ENCODE data around the gene SMC1A.

The SMC1A gene

GRCh38 chrX:53452812-53453211, 30.4 kb upstream of the SMC1A start:
- no peaks in the 10 kb centered on the region for H3K27me3 ChIP-seq (ENCODE audit: insufficient read depth, poor library complexity, severe bottlenecking)
- TF ChIP-seq CTCF (IDR thresholded peaks at IDR 0.05; ENCODE audit: poor library complexity, severe bottlenecking), result no peak
- DNase-seq (ENCODE audit: low spot score), result no peak
- no peak overlapping the region for H3K27ac ChIP-seq (ENCODE audit: poor library complexity, severe bottlenecking)
- no peaks in the 10 kb centered on the region for H3K9me3 ChIP-seq (ENCODE audit: severe bottlenecking)
- no peak overlapping the region for H3K4me3 ChIP-seq (ENCODE audit: severe bottlenecking)
- H3K4me1 ChIP-seq (ENCODE audit: insufficient read depth, poor library complexity, severe bottlenecking), result no peaks in the 10 kb centered on the region
- H3K36me3 ChIP-seq (ENCODE audit: low read depth), result no peaks in the 10 kb centered on the region
- no peak for ATAC-seq (ENCODE audit: low read depth)

GRCh38 chrX:53449632-53450031, 27.2 kb upstream of the SMC1A start:
- H3K36me3 ChIP-seq (ENCODE audit: low read depth), result no peaks in the 10 kb centered on the region
- H3K4me3 ChIP-seq (ENCODE audit: severe bottlenecking), result no peak overlapping the region
- H3K9me3 ChIP-seq (ENCODE audit: severe bottlenecking), result no peaks in the 10 kb centered on the region
- H3K4me1 ChIP-seq (ENCODE audit: insufficient read depth, poor library complexity, severe bottlenecking), result no peaks in the 10 kb centered on the region
- H3K27me3 ChIP-seq (ENCODE audit: insufficient read depth, poor library complexity, severe bottlenecking), result no peaks in the 10 kb centered on the region
- no peak overlapping the region for H3K27ac ChIP-seq (ENCODE audit: poor library complexity, severe bottlenecking)
- DNase-seq (ENCODE audit: low spot score) (no peak), ATAC-seq (ENCODE audit: low read depth) (no peak)
- TF ChIP-seq CTCF (IDR thresholded peaks at IDR 0.05; ENCODE audit: poor library complexity, severe bottlenecking), result no peak

GRCh38 chrX:53447441-53447840, 25.0 kb upstream of the SMC1A start:
- no peaks in the 10 kb centered on the region for H3K4me1 ChIP-seq (ENCODE audit: insufficient read depth, poor library complexity, severe bottlenecking)
- no peaks in the 10 kb centered on the region for H3K9me3 ChIP-seq (ENCODE audit: severe bottlenecking)
- no peak overlapping the region for H3K4me3 ChIP-seq (ENCODE audit: severe bottlenecking)
- no peak for TF ChIP-seq CTCF (IDR thresholded peaks at IDR 0.05; ENCODE audit: poor library complexity, severe bottlenecking)
- DNase-seq (ENCODE audit: low spot score) (no peak), ATAC-seq (ENCODE audit: low read depth) (no peak)
- H3K36me3 ChIP-seq (ENCODE audit: low read depth), result no peaks in the 10 kb centered on the region
- H3K27ac ChIP-seq (ENCODE audit: poor library complexity, severe bottlenecking), result no peak overlapping the region
- no peaks in the 10 kb centered on the region for H3K27me3 ChIP-seq (ENCODE audit: insufficient read depth, poor library complexity, severe bottlenecking)

GRCh38 chrX:53445977-53446376, 23.5 kb upstream of the SMC1A start:
- H3K27ac ChIP-seq (ENCODE audit: poor library complexity, severe bottlenecking), result no peak overlapping the region
- no peaks in the 10 kb centered on the region for H3K27me3 ChIP-seq (ENCODE audit: insufficient read depth, poor library complexity, severe bottlenecking)
- H3K4me1 ChIP-seq (ENCODE audit: insufficient read depth, poor library complexity, severe bottlenecking), result no peaks in the 10 kb centered on the region
- TF ChIP-seq CTCF (IDR thresholded peaks at IDR 0.05; ENCODE audit: poor library complexity, severe bottlenecking), result peak; percentile 56
- H3K4me3 ChIP-seq (ENCODE audit: severe bottlenecking), result no peak overlapping the region
- H3K36me3 ChIP-seq (ENCODE audit: low read depth), result no peaks in the 10 kb centered on the region
- ATAC-seq (ENCODE audit: low read depth) (peak; percentile 57; the same call in 2 of the 3 replicates), DNase-seq (ENCODE audit: low spot score) (no peak)
- H3K9me3 ChIP-seq (ENCODE audit: severe bottlenecking), result no peaks in the 10 kb centered on the region

GRCh38 chrX:53442322-53442631, 19.8 kb upstream of the SMC1A start:
- Histone ChIP-seq H3K27ac (ENCODE audit: poor library complexity, severe bottlenecking) (no peak overlapping the region), H3K4me1 (ENCODE audit: insufficient read depth, poor library complexity, severe bottlenecking) (no peaks in the 10 kb centered on the region), H3K4me3 (ENCODE audit: severe bottlenecking) (no peak overlapping the region), H3K36me3 (ENCODE audit: low read depth) (no peaks in the 10 kb centered on the region), H3K27me3 (ENCODE audit: insufficient read depth, poor library complexity, severe bottlenecking) (no peaks in the 10 kb centered on the region), H3K9me3 (ENCODE audit: severe bottlenecking) (no peaks in the 10 kb centered on the region)
- TF ChIP-seq CTCF (IDR thresholded peaks at IDR 0.05; ENCODE audit: poor library complexity, severe bottlenecking), result no peak
- ATAC-seq (ENCODE audit: low read depth) (no peak), DNase-seq (ENCODE audit: low spot score) (no peak)

Measured in RWPE2 (cell line).